Fibroblast of mammary gland (primary cell): Measurements from ENCODE around the gene CHMP6.

ENCODE experiments used
- DNase-seq: peaks from one replicate; pipeline ENCODE4 v3.0.0-alpha.2; 2010; ENCODE audit warnings: low read depth
- H3K4me3 ChIP-seq: 2 replicates; pipeline ENCODE4 v1.5.1; 2011; ENCODE audit warnings: low read depth, mild to moderate bottlenecking, low read length, moderate library complexity; ENCODE audit not compliant: control insufficient read depth
- CTCF ChIP-seq: conservative IDR thresholded peaks from 2 replicates; pipeline ENCODE4 v1.5.1; 2011; ENCODE audit warnings: low read depth, low read length, inconsistent platforms; ENCODE audit not compliant: control insufficient read depth, insufficient read depth

CHMP6 gene

GRCh38 chr17:80991645-80992076, at the start of gene CHMP6:
Gene CHMP6, plus strand, starts transcription at chr17:80991841. Its CDS starts 78 bp downstream, at chr17:80991919.
- TF ChIP-seq CTCF = no peak
- H3K4me3 ChIP-seq = peak within 1 kb of the TSS; percentile 62
- peak; percentile 67 for DNase-seq

GRCh38 chr17:80942423-80943345, 49.0 kb upstream of the CHMP6 start:
- peak; percentile 20 for TF ChIP-seq CTCF
- DNase-seq = peak; percentile 88
- H3K4me3 ChIP-seq = no peak overlapping the region

GRCh38 chr17:80943346-80944145, 48.1 kb upstream of the CHMP6 start:
- no peak overlapping the region for H3K4me3 ChIP-seq
- no peak for DNase-seq

GRCh38 chr17:80944326-80944725, 47.3 kb upstream of the CHMP6 start:
- H3K4me3 ChIP-seq = no peak overlapping the region
- no peak for DNase-seq
- TF ChIP-seq CTCF = no peak

More at GRCh38 chr17:80943346-80944145, 48.1 kb upstream of the CHMP6 start:
- no peak for TF ChIP-seq CTCF

- no peak for DNase-seq
- TF ChIP-seq CTCF = no peak
- no peak overlapping the region for H3K4me3 ChIP-seq
These were observed 45.9 kb upstream of the CHMP6 start for GRCh38 chr17:80945736-80946135.

GRCh38 chr17:80946449-80946848, 45.2 kb upstream of the CHMP6 start:
- no peak for DNase-seq
- TF ChIP-seq CTCF = no peak
- no peak overlapping the region for H3K4me3 ChIP-seq
